Motor neuron (in vitro differentiated cells): ENCODE results near the gene MRPL17. TPM values are rescaled to one million over a fixed set of nuclear protein-coding genes. Genes with fewer than 3 reads are reported as not detected.
A peak's percentile ranks its signal among the peaks of the same experiment; 100 is the strongest.

Experiments
- ATAC-seq, 8 experiments: fragments of 200-7000 bp; cut with Tn5 transposase; replicated peaks in 6 of 8; 2 replicates each; pipeline ENCODE4 v1.8.0; 2021; ENCODE audit warnings: mild to moderate bottlenecking in 8 of 8, moderate library complexity in 8 of 8
- H3K27ac ChIP-seq, 2 donors: fragments of 250-450 bp; sonication (Bioruptor Pico); 2 replicates each; pipeline ENCODE4 v1.9.0; 2021; ENCODE audit warnings: antibody characterized with exemption in 2 of 2, mild to moderate bottlenecking in 2 of 2, moderate library complexity in 1 of 2
- H3K4me1 ChIP-seq, 2 donors: fragments of 250-450 bp; sonication (Bioruptor Pico); replicated peaks in 1 of 2; 2 replicates each; pipeline ENCODE4 v1.6.1; 2021; ENCODE audit warnings: antibody characterized with exemption in 2 of 2, mild to moderate bottlenecking in 2 of 2, moderate library complexity in 1 of 2
- H3K4me3 ChIP-seq, 5 donors: fragments of 250-450 bp; sonication (Bioruptor Pico); 2 replicates each; pipeline ENCODE4 v1.9.0; 2021; ENCODE audit warnings: antibody characterized with exemption in 5 of 5, mild to moderate bottlenecking in 5 of 5, moderate library complexity in 4 of 5
- WGBS, 10 experiments: fragments of 450-650 bp; shearing (Covaris generic); methylation state at CpG; one replicate each; pipeline ENCODE4 v1.0.0; 2022; 5-methylcytosine and 5-hydroxymethylcytosine counted together
- in situ Hi-C, 9 experiments: fragments of 400-800 bp; cut with MboI; loops; one replicate each; pipeline ENCODE4 v1.15.0; 2021; ENCODE audit warnings: low sequenced_read_pairs in 9 of 9, low pct_unique_long_range_greater_than_20kb in 2 of 9; ENCODE audit not compliant: unreplicated experiment in 9 of 9
- total RNA-seq, 8 experiments: library from RNA; unstranded; fragments of 300-600 nt; gene quantifications; 2 replicates each; pipeline versions ENCODE4 v1.2.3 to v1.2.4, GENCODE V29; 2022

The MRPL17 gene
- total RNA-seq, 8 experiments from 2014 or later, result 39.8 to 118 (median 56.9) TPM

GRCh38 chr11:6646918-6647679 lies 36.0 kb downstream of the MRPL17 start:
- 19 to 80% (median 52%) methylated on average over 1 to 4 of the region's 9 CpGs; no CpG with 5 or more reads in 3 of the 10 experiments for WGBS, 10 experiments
- peak; percentile 9 to 95 (median 72) for ATAC-seq
- peaks cover 18 to 21% of the 10 kb centered on the region in 2 donors for H3K4me1 ChIP-seq
- H3K4me3 ChIP-seq, result no peak overlapping the region
- peak overlapping the region in 1 of 2 donors; percentile 44 for H3K27ac ChIP-seq
- in situ Hi-C loops, result no loop called here

- whole genome bisulfite sequencing, 10 experiments, result 25 to 86% (median 80%) methylated on average over 2 of the region's 3 CpGs; no CpG with 5 or more reads in 7 of the 10 experiments
- H3K4me1 ChIP-seq, result peaks cover 18 to 21% of the 10 kb centered on the region in 2 donors
- no peak overlapping the region for H3K4me3 ChIP-seq
- H3K27ac ChIP-seq, result peak overlapping the region in 1 of 2 donors; percentile 44
- ATAC-seq, result peak in 5 of 8 experiments; percentile 4 to 71 (median 32)
- in situ Hi-C loops, result no loop called here
Observed at GRCh38 chr11:6646576-6646917, 36.6 kb downstream of the MRPL17 start.

- WGBS, 10 experiments, result 0 to 89% (median 45%) methylated on average over 1 to 5 of the region's 12 CpGs; no CpG with 5 or more reads in 6 of the 10 experiments
- H3K27ac ChIP-seq, result no peak overlapping the region
- in situ Hi-C loops, result no loop called here
- H3K4me3 ChIP-seq, result no peak overlapping the region
- ATAC-seq, result peak in 3 of 8 experiments; percentile 11 to 83 (median 70)
- H3K4me1 ChIP-seq, result peaks cover 18 to 21% of the 10 kb centered on the region in 2 donors
Observed at GRCh38 chr11:6646071-6646470, 37.1 kb downstream of the MRPL17 start.

- peaks cover 21 to 22% of the 10 kb centered on the region in 2 donors for H3K4me1 ChIP-seq
- in situ Hi-C loops, result no loop called here
- ATAC-seq, result no peak
- no peak overlapping the region for H3K4me3 ChIP-seq
- no peak overlapping the region for H3K27ac ChIP-seq
- 73 to 100% (median 89%) methylated on average over 1 to 6 of the region's 7 CpGs; no CpG with 5 or more reads in 1 of the 10 experiments for WGBS, 10 experiments
Observed at GRCh38 chr11:6642957-6643356, 40.2 kb downstream of the MRPL17 start.

GRCh38 chr11:6640985-6641701 lies 42.0 kb downstream of the MRPL17 start:
- Histone ChIP-seq H3K27ac (no peak overlapping the region), H3K4me1 (peaks cover 13 to 19% of the 10 kb centered on the region in 2 donors), H3K4me3 (no peak overlapping the region)
- ATAC-seq, result no peak
- in situ Hi-C loops, result no loop called here
- WGBS, 10 experiments, result 95 to 100% (median 100%) methylated on average over 1 to 10 of the region's 26 CpGs; no CpG with 5 or more reads in 4 of the 10 experiments

GRCh38 chr11:6640036-6640984 lies 42.8 kb downstream of the MRPL17 start:
- no peak overlapping the region for H3K27ac ChIP-seq
- in situ Hi-C loops, result no loop called here
- ATAC-seq, result no peak
- peaks cover 16 to 28% of the 10 kb centered on the region in 2 donors for H3K4me1 ChIP-seq
- 80 to 97% (median 91%) methylated on average over 1 to 7 of the region's 36 CpGs; no CpG with 5 or more reads in 3 of the 10 experiments for WGBS, 10 experiments
- no peak overlapping the region for H3K4me3 ChIP-seq

GRCh38 chr11:6638429-6638828 lies 44.7 kb downstream of the MRPL17 start:
- ATAC-seq, result peak in 3 of 8 experiments; percentile 11 to 55 (median 19)
- in situ Hi-C loops, result no loop called here

GRCh38 chr11:6637871-6638270 lies 45.3 kb downstream of the MRPL17 start:
- in situ Hi-C loops, result no loop called here
- ATAC-seq, result peak in 3 of 8 experiments; percentile 79 to 99 (median 98)
- H3K4me1 ChIP-seq, result peaks cover 22 to 35% of the 10 kb centered on the region in 2 donors
- H3K4me3 ChIP-seq, result no peak overlapping the region
- H3K27ac ChIP-seq, result no peak overlapping the region
- 0 to 100% (median 81%) methylated on average over 1 to 3 of the region's 3 CpGs; no CpG with 5 or more reads in 4 of the 10 experiments for WGBS, 10 experiments

More at GRCh38 chr11:6638429-6638828, 44.7 kb downstream of the MRPL17 start:
- H3K4me3 ChIP-seq, result no peak overlapping the region
- WGBS, 10 experiments, result 54 to 89% (median 83%) methylated on average over 1 to 3 of the region's 4 CpGs; no CpG with 5 or more reads in 2 of the 10 experiments
- H3K27ac ChIP-seq, result no peak overlapping the region
- peaks cover 22 to 35% of the 10 kb centered on the region in 2 donors for H3K4me1 ChIP-seq

GRCh38 chr11:6636480-6636879 lies 46.7 kb downstream of the MRPL17 start:
- no peak for ATAC-seq
- in situ Hi-C loops, result no loop called here
- Histone ChIP-seq H3K4me1 (peaks cover 22 to 35% of the 10 kb centered on the region in 2 donors), H3K4me3 (no peak overlapping the region), H3K27ac (peak overlapping the region in 1 of 2 donors; percentile 11)
- WGBS, 10 experiments, result 40 to 100% (median 86%) methylated on average over 1 to 3 of the region's 3 CpGs; no CpG with 5 or more reads in 1 of the 10 experiments

- peaks cover 22 to 35% of the 10 kb centered on the region in 2 donors for H3K4me1 ChIP-seq
- H3K27ac ChIP-seq, result peak overlapping the region; percentile 33 to 51
- WGBS, 10 experiments, result 0 to 89% (median 60%) methylated on average over 1 to 9 of the region's 10 CpGs; no CpG with 5 or more reads in 2 of the 10 experiments
- in situ Hi-C loops, result no loop called here
- no peak overlapping the region for H3K4me3 ChIP-seq
- ATAC-seq, result peak in 5 of 8 experiments; percentile 80 to 91 (median 89)
Observed at GRCh38 chr11:6635082-6635932, 47.8 kb downstream of the MRPL17 start.

GRCh38 chr11:6634534-6634933 lies 48.6 kb downstream of the MRPL17 start:
- no peak for ATAC-seq
- no peak overlapping the region for H3K4me3 ChIP-seq
- 0 to 100% (median 83%) methylated on average over 1 of the region's 1 CpG; no CpG with 5 or more reads in 1 of the 10 experiments for WGBS, 10 experiments
- in situ Hi-C loops, result no loop called here
- H3K4me1 ChIP-seq, result peaks cover 22 to 35% of the 10 kb centered on the region in 2 donors
- no peak overlapping the region for H3K27ac ChIP-seq
